SK-N-SH (cell line): ENCODE results near the gene MARCHF11. TPM values are rescaled to one million over a fixed set of nuclear protein-coding genes. Genes with fewer than 3 reads are reported as not detected.
A peak's percentile ranks its signal among the peaks of the same experiment; 100 is the strongest.

Experiments
- CTCF ChIA-PET: fragments of 300-600, 350-600 bp; formaldehyde crosslinking; extraction: SDS; loops from one replicate; lab custom pipeline; 2021; lab: Yijun Ruan, JAX
- POLR2A ChIA-PET: fragments of 350-600 bp; sonication (Branson Sonifier 250); formaldehyde crosslinking; extraction: SDS; loops from one replicate; lab custom pipeline; 2020; ENCODE audit warnings: antibody characterized with exemption, inconsistent platforms; lab: Yijun Ruan, JAX
- DNase-seq: peaks from one replicate; pipeline ENCODE4 v3.0.0; 2012
- H2AFZ ChIP-seq: fragments of 200-600 bp; sonication (generic); 2 replicates; pipeline ENCODE4 v1.8.1; 2016; ENCODE audit warnings: antibody characterized with exemption, mild to moderate bottlenecking, low read depth
- H3F3A ChIP-seq: fragments of 200-600 bp; sonication (generic); replicated peaks from 2 replicates; pipeline ENCODE3; 2016; ENCODE audit warnings: antibody characterized with exemption, mild to moderate bottlenecking; ENCODE audit not compliant: insufficient read depth
- H3K27ac ChIP-seq, 2 experiments: fragments of 200-500 bp in 1 of 2; fragments of 200-600 bp in 1 of 2; sonication (Bioruptor generic) in 1 of 2; sonication (generic), shearing (Covaris generic) in 1 of 2; 2 replicates each; pipeline versions ENCODE4 v1.5.1 to v1.6.1; 2014 to 2016; ENCODE audit warnings: low read depth in 2 of 2, inconsistent platforms in 1 of 2, low read length in 1 of 2, mild to moderate bottlenecking in 1 of 2, mixed read lengths in 1 of 2
- H3K27me3 ChIP-seq: fragments of 200-600 bp; sonication (generic), shearing (Covaris generic); 2 replicates; pipeline ENCODE4 v1.6.1; 2016; ENCODE audit warnings: mixed run types; ENCODE audit not compliant: insufficient read depth
- H3K36me3 ChIP-seq, 2 experiments: fragments of 200-500 bp in 1 of 2; fragments of 200-600 bp in 1 of 2; sonication (Bioruptor generic) in 1 of 2; sonication (generic) in 1 of 2; replicated peaks in 1 of 2; 2 replicates each; pipeline versions ENCODE3 to v1.5.1; 2014 to 2016; ENCODE audit warnings: low read length in 1 of 2, mild to moderate bottlenecking in 1 of 2; ENCODE audit not compliant: insufficient read depth in 2 of 2, control insufficient read depth in 1 of 2
- H3K4me1 ChIP-seq, 2 experiments: fragments of 200-500 bp in 1 of 2; fragments of 200-600 bp in 1 of 2; sonication (Bioruptor generic) in 1 of 2; sonication (generic), shearing (Covaris generic) in 1 of 2; 2 replicates each; pipeline versions ENCODE4 v1.5.1 to v1.6.1; 2014 to 2016; ENCODE audit warnings: low read depth in 1 of 2, low read length in 1 of 2, mixed run types in 1 of 2; ENCODE audit not compliant: insufficient read depth in 2 of 2, control insufficient read depth in 1 of 2
- H3K4me2 ChIP-seq: fragments of 200-600 bp; sonication (generic), shearing (Covaris generic); 2 replicates; pipeline ENCODE4 v1.6.1; 2017; ENCODE audit warnings: mixed run types
- H3K4me3 ChIP-seq, 2 experiments: fragments of 200-500 bp in 1 of 2; fragments of 200-600 bp in 1 of 2; sonication (Bioruptor generic) in 1 of 2; sonication (generic), shearing (Covaris generic) in 1 of 2; 2 replicates each; pipeline versions ENCODE4 v1.5.1 to v1.8.1; 2014 to 2016; ENCODE audit warnings: low read depth in 2 of 2, inconsistent platforms in 1 of 2, low read length in 1 of 2, mild to moderate bottlenecking in 1 of 2, mixed read lengths in 1 of 2, moderate library complexity in 1 of 2
- H3K79me2 ChIP-seq: fragments of 200-600 bp; sonication (generic); 2 replicates; pipeline ENCODE4 v1.8.1; 2017; ENCODE audit warnings: mild to moderate bottlenecking; ENCODE audit not compliant: insufficient read depth
- H3K9ac ChIP-seq: fragments of 200-600 bp; sonication (generic); 2 replicates; pipeline ENCODE4 v1.6.1; 2017; ENCODE audit warnings: mixed run types
- H3K9me2 ChIP-seq: fragments of 200-600 bp; sonication (generic); 2 replicates; pipeline ENCODE4 v1.6.1; 2017; ENCODE audit warnings: mixed run types
- H3K9me3 ChIP-seq: fragments of 200-600 bp; sonication (generic); 2 replicates; pipeline ENCODE4 v1.6.1; 2017; ENCODE audit warnings: mixed run types, mild to moderate bottlenecking, moderate library complexity
- H4K20me1 ChIP-seq: fragments of 200-600 bp; sonication (generic); 2 replicates; pipeline ENCODE4 v1.6.1; 2017; ENCODE audit warnings: mild to moderate bottlenecking, mixed run types; ENCODE audit not compliant: insufficient read depth
- ELF1 ChIP-seq: IDR thresholded peaks from 2 replicates; pipeline ENCODE4 v1.4.0; 2012
- EP300 ChIP-seq, 2 experiments: IDR thresholded peaks; 2 replicates each; pipeline versions ENCODE4 v1.4.0 to v1.6.1; 2012; ENCODE audit warnings: borderline replicate concordance in 1 of 2, low read depth in 1 of 2, low read length in 1 of 2
- EZH2phosphoT487 ChIP-seq: fragments of 200-600 bp; sonication (generic); IDR thresholded peaks from 2 replicates; pipeline ENCODE4 v1.6.1; 2017; ENCODE audit warnings: low read depth, mixed run types, mild to moderate bottlenecking, antibody characterized with exemption, moderate library complexity, borderline replicate concordance
- FOSL2 ChIP-seq: IDR thresholded peaks from 2 replicates; pipeline ENCODE4 v1.4.0; 2012; ENCODE audit warnings: low read depth, mild to moderate bottlenecking, moderate library complexity, borderline replicate concordance
- FOXJ3 ChIP-seq: sonication (generic); formaldehyde crosslinking; IDR thresholded peaks from 2 replicates; pipeline ENCODE4 v1.5.1; 2020; ENCODE audit warnings: mild to moderate bottlenecking, missing genetic modification reagents
- GABPA ChIP-seq: IDR thresholded peaks from 2 replicates; pipeline ENCODE4 v1.4.0; 2012; ENCODE audit warnings: low read depth, mild to moderate bottlenecking
- GATA2 ChIP-seq: sonication (generic); formaldehyde crosslinking; IDR thresholded peaks from 2 replicates; pipeline ENCODE4 v1.5.0; 2020; ENCODE audit warnings: mild to moderate bottlenecking, missing genetic modification reagents
- JUND ChIP-seq: IDR thresholded peaks from 2 replicates; pipeline ENCODE4 v1.4.0; 2012
- MEF2A ChIP-seq: IDR thresholded peaks from 2 replicates; pipeline ENCODE4 v1.4.0; 2012; ENCODE audit warnings: low read depth, borderline replicate concordance
- MXI1 ChIP-seq: IDR thresholded peaks from 2 replicates; pipeline ENCODE4 v1.6.1; 2012; ENCODE audit warnings: mild to moderate bottlenecking, low read depth, low read length, improper control_type of control experiment
- NRF1 ChIP-seq: IDR thresholded peaks from 2 replicates; pipeline ENCODE4 v1.6.1; 2012; ENCODE audit warnings: low read depth, mild to moderate bottlenecking, low read length
- PBX3 ChIP-seq: IDR thresholded peaks from 2 replicates; pipeline ENCODE4; 2012
- POLR2AphosphoS5 ChIP-seq: IDR thresholded peaks from 2 replicates; pipeline ENCODE4 v1.6.1; 2012; ENCODE audit warnings: low read depth, low read length
- RAD21 ChIP-seq: IDR thresholded peaks from 2 replicates; pipeline ENCODE4 v1.6.1; 2012; ENCODE audit warnings: mild to moderate bottlenecking, low read length
- RCOR1 ChIP-seq: fragments of 150-350 bp; IDR thresholded peaks from 2 replicates; pipeline ENCODE4 v1.6.1; 2017; ENCODE audit warnings: antibody characterized with exemption, low read length
- SIN3A ChIP-seq: IDR thresholded peaks from 2 replicates; pipeline ENCODE4 v1.6.1; 2012; ENCODE audit warnings: low read depth, mild to moderate bottlenecking, low read length, moderate library complexity, borderline replicate concordance
- SMC3 ChIP-seq: IDR thresholded peaks from 2 replicates; pipeline ENCODE4 v1.6.1; 2012; ENCODE audit warnings: low read depth, low read length, improper control_type of control experiment
- TAF1 ChIP-seq: IDR thresholded peaks from 2 replicates; pipeline ENCODE4 v1.6.1; 2012; ENCODE audit warnings: low read depth, mild to moderate bottlenecking, low read length, moderate library complexity, borderline replicate concordance
- TEAD4 ChIP-seq: IDR thresholded peaks from 2 replicates; pipeline ENCODE4 v1.4.0; 2012; ENCODE audit warnings: mild to moderate bottlenecking, borderline replicate concordance; ENCODE audit not compliant: insufficient read depth
- USF2 ChIP-seq: fragments of 150-350 bp; IDR thresholded peaks from 2 replicates; pipeline ENCODE4 v1.6.1; 2017; ENCODE audit warnings: antibody characterized with exemption, low read length, low read depth, borderline replicate concordance
- YY1 ChIP-seq: IDR thresholded peaks from 2 replicates; pipeline ENCODE4 v1.4.0; 2012; ENCODE audit warnings: low read depth, mild to moderate bottlenecking
- WGBS: methylation state at CpG from one replicate; pipeline ENCODE4 v1.1.6; 2017; ENCODE audit warnings: low lambda C conversion rate; 5-methylcytosine and 5-hydroxymethylcytosine counted together
- polyA plus RNA-seq, 3 experiments: library from polyadenylated mRNA; depleted of rRNA; stranded (reverse); fragments of >200 nt; gene quantifications; 2 replicates each; pipeline ENCODE4 v1.2.3, GENCODE V29; 2012
- TF ChIP-seq, protein P1 (sequence below): fragments of 200-600 bp; sonication (generic); IDR thresholded peaks from 2 replicates; pipeline ENCODE4 v1.6.1; 2017; ENCODE audit warnings: antibody characterized with exemption, mild to moderate bottlenecking, moderate library complexity
- TF ChIP-seq, protein P2 (sequence below): IDR thresholded peaks from 2 replicates; pipeline ENCODE4 v1.4.0; 2012; ENCODE audit warnings: low read depth, borderline replicate concordance
- TF ChIP-seq, protein P3 (sequence below): IDR thresholded peaks from 2 replicates; pipeline ENCODE4 v1.6.1; 2012; ENCODE audit warnings: mild to moderate bottlenecking, low read depth, low read length, moderate library complexity

MARCHF11 gene
- polyA plus RNA-seq, 1 of the 3 experiments (the other 2 are of a cell fraction), result 1.7 TPM

DNA sequence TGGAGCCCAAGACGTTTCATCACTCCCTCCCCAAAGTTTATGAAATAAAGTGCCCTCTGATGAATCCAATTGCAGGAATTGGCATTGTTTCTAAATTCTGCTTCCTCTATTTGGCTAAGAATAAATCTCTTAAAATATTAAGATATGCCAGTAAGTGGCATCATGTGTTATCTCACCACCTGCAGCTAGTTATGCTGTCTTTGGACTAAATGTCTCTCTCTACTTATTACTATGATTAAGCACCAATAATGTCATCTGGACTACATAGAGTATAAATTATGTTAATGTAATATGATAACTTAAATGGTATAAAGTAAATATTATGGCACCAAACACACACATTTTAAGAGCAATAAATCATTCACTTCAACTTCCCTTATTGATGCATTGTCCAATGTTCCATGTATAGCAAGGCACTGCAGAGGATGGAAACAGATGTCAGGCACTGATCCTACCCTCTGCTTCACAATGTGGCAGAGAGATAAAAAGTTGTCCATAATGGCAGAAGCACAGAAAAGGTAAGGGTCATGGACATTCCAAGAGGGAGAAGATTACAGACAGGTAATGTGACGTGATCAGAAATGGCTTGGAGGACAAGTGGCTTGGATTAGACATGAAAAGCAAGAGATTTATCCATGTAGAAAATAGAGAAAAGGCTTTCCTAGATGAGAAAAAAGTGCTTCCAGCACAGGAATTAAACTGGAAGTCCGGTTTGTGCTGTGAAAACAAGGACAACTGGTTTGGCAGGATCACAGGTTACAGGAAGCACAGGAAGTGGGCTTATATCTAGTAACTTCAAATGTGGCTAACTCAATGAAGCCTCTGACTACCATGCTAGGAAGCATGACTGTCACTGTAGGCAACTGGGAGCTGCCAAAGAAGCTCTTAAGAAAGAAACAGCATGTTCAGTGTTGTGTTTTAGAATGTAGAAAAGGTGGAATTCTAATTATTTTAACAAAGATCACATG, 26.7 kb downstream of the MARCHF11 start:
- H3K4me1 ChIP-seq, result peaks cover 0 to 27% of the 10 kb centered on the region in 2 experiments; a peak in 2 of 4 replicates
- ChIA-PET POLR2A (interaction anchor here (1.1 to 1.7 kb wide), 2 partner anchors 18 to 27 kb away, joined by 3 to 10 read pairs; partner anchors contain the start of gene MARCHF11), CTCF (interaction anchor here (1.1 to 3.9 kb wide), 7 partner anchors 8 to 1037 kb away, joined by 3 to 18 read pairs (median 5); no protein-coding TSS in a partner anchor)
- TF ChIP-seq EP300 (IDR thresholded peaks at IDR 0.05; ENCODE audit: borderline replicate concordance in 1 of 2, low read depth in 1 of 2, low read length in 1 of 2) (peak; percentile 25 to 97; a peak in 3 of 4 replicates), SMC3 (no peak; the same call in 1 of the 2 replicates), GATA2 (CRISPR knock-in tag) (peak; percentile 90), FOSL2 (no peak), MXI1 (no peak), RCOR1 (peak; percentile 84), USF2 (no peak), GABPA (no peak), NRF1 (no peak), TEAD4 (peak; percentile 69; the same call in 1 of the 2 replicates), TAF1 (no peak), EZH2phosphoT487 (no peak), RAD21 (peak; percentile 17), MEF2A (no peak), PBX3 (no peak), SIN3A (no peak), YY1 (no peak), ELF1 (no peak), POLR2AphosphoS5 (peak; percentile 62; the same call in 1 of the 2 replicates), JUND (no peak), FOXJ3 (CRISPR knock-in tag) (peak; percentile 71; the same call in 1 of the 2 replicates)
- TF ChIP-seq, protein P1, sequence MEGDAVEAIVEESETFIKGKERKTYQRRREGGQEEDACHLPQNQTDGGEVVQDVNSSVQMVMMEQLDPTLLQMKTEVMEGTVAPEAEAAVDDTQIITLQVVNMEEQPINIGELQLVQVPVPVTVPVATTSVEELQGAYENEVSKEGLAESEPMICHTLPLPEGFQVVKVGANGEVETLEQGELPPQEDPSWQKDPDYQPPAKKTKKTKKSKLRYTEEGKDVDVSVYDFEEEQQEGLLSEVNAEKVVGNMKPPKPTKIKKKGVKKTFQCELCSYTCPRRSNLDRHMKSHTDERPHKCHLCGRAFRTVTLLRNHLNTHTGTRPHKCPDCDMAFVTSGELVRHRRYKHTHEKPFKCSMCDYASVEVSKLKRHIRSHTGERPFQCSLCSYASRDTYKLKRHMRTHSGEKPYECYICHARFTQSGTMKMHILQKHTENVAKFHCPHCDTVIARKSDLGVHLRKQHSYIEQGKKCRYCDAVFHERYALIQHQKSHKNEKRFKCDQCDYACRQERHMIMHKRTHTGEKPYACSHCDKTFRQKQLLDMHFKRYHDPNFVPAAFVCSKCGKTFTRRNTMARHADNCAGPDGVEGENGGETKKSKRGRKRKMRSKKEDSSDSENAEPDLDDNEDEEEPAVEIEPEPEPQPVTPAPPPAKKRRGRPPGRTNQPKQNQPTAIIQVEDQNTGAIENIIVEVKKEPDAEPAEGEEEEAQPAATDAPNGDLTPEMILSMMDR, result no peak
- TF ChIP-seq, protein P2, sequence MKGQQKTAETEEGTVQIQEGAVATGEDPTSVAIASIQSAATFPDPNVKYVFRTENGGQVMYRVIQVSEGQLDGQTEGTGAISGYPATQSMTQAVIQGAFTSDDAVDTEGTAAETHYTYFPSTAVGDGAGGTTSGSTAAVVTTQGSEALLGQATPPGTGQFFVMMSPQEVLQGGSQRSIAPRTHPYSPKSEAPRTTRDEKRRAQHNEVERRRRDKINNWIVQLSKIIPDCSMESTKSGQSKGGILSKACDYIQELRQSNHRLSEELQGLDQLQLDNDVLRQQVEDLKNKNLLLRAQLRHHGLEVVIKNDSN, result no peak
- TF ChIP-seq, protein P3, sequence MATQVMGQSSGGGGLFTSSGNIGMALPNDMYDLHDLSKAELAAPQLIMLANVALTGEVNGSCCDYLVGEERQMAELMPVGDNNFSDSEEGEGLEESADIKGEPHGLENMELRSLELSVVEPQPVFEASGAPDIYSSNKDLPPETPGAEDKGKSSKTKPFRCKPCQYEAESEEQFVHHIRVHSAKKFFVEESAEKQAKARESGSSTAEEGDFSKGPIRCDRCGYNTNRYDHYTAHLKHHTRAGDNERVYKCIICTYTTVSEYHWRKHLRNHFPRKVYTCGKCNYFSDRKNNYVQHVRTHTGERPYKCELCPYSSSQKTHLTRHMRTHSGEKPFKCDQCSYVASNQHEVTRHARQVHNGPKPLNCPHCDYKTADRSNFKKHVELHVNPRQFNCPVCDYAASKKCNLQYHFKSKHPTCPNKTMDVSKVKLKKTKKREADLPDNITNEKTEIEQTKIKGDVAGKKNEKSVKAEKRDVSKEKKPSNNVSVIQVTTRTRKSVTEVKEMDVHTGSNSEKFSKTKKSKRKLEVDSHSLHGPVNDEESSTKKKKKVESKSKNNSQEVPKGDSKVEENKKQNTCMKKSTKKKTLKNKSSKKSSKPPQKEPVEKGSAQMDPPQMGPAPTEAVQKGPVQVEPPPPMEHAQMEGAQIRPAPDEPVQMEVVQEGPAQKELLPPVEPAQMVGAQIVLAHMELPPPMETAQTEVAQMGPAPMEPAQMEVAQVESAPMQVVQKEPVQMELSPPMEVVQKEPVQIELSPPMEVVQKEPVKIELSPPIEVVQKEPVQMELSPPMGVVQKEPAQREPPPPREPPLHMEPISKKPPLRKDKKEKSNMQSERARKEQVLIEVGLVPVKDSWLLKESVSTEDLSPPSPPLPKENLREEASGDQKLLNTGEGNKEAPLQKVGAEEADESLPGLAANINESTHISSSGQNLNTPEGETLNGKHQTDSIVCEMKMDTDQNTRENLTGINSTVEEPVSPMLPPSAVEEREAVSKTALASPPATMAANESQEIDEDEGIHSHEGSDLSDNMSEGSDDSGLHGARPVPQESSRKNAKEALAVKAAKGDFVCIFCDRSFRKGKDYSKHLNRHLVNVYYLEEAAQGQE, result no peak

More for the DNA sequence above, 26.7 kb downstream of the MARCHF11 start:
- Histone ChIP-seq H3K27ac (peak overlapping the region in 1 of 2 experiments; percentile 97; a peak in 2 of 4 replicates), H4K20me1 (no peaks in the 10 kb centered on the region), H3K9ac (no peak overlapping the region), H3K36me3 (no peaks in the 10 kb centered on the region), H3F3A (no peaks in the 10 kb centered on the region), H3K4me2 (no peak overlapping the region), H3K9me3 (no peaks in the 10 kb centered on the region), H3K4me3 (no peak overlapping the region), H3K79me2 (no peaks in the 10 kb centered on the region), H3K9me2 (no peaks in the 10 kb centered on the region), H3K27me3 (no peaks in the 10 kb centered on the region), H2AFZ (no peak overlapping the region)
- peak; percentile 29 for DNase-seq
- WGBS, result 5% methylated on average over 3 of the region's 3 CpGs
